HFFc6 (cell line): ENCODE measurements around the gene LPCAT3. TPM values are rescaled to one million over a fixed set of nuclear protein-coding genes. Genes with fewer than 3 reads are reported as not detected.
A peak's percentile ranks its signal among the peaks of the same experiment; 100 is the strongest.

Source experiments
- DNase-seq: peaks from one replicate; pipeline ENCODE4 v3.0.0-alpha.2; 2018
- H3K27ac Mint-ChIP-seq: 2 replicates; pipeline ENCODE4 v1.8.0; 2020; ENCODE audit warnings: mild to moderate bottlenecking, mixed read lengths
- H3K27me3 Mint-ChIP-seq: 2 replicates; pipeline ENCODE4 v1.8.0; 2021; ENCODE audit warnings: mild to moderate bottlenecking, moderate library complexity, mixed read lengths; ENCODE audit not compliant: insufficient read depth
- H3K36me3 Mint-ChIP-seq: 2 replicates; pipeline ENCODE4 v1.8.0; 2021; ENCODE audit warnings: low read depth, mixed read lengths
- H3K4me1 Mint-ChIP-seq: 2 replicates; pipeline ENCODE4 v1.8.0; 2020; ENCODE audit warnings: low read depth, mixed read lengths
- H3K4me3 Mint-ChIP-seq: 2 replicates; pipeline ENCODE4 v1.8.0; 2020; ENCODE audit warnings: mild to moderate bottlenecking, moderate library complexity, mixed read lengths
- H3K9me3 Mint-ChIP-seq: 2 replicates; pipeline ENCODE4 v1.8.0; 2020; ENCODE audit warnings: mild to moderate bottlenecking, mixed read lengths
- CTCF ChIP-seq: fragments of 200-600 bp; sonication (generic); IDR thresholded peaks from 2 replicates; pipeline ENCODE4 v1.5.0; 2021; ENCODE audit warnings: antibody characterized with exemption, mild to moderate bottlenecking
- total RNA-seq, 6 experiments: library from RNA; stranded (reverse); fragmentation: NEBNext Ultra II Directional; extraction: Animal tissue kit (Norgen Biotek cat#: 25700); gene quantifications; 2 replicates in 1 of 6; 3 replicates in 5 of 6; pipeline ENCODE4 v1.2.3, GENCODE V29; 2021

LPCAT3 gene
- total RNA-seq, 6 experiments from 2014 or later: 17.4 to 28.4 (median 21.6) TPM

GRCh38 chr12:6932766-6933165 lies 85.5 kb downstream of the LPCAT3 start:
- Mint-ChIP-seq H3K36me3 (peaks cover 51% of the 10 kb centered on the region), H3K4me1 (peaks cover 66% of the 10 kb centered on the region), H3K9me3 (no peaks in the 10 kb centered on the region), H3K27ac (peak overlapping the region; percentile 65; the same call in 1 of the 2 replicates), H3K27me3 (peaks cover 5% of the 10 kb centered on the region), H3K4me3 (no peak overlapping the region)
- DNase-seq: no peak
- no peak for TF ChIP-seq CTCF

GRCh38 chr12:6929466-6930452 lies 88.5 kb downstream of the LPCAT3 start:
- TF ChIP-seq CTCF: no peak
- H3K27ac Mint-ChIP-seq: peak overlapping the region; percentile 90
- H3K27me3 Mint-ChIP-seq: peaks cover 5% of the 10 kb centered on the region
- H3K36me3 Mint-ChIP-seq: peaks cover 36% of the 10 kb centered on the region
- H3K9me3 Mint-ChIP-seq: no peaks in the 10 kb centered on the region
- no peak for DNase-seq
- peak overlapping the region; percentile 100 for H3K4me3 Mint-ChIP-seq
- peaks cover 77% of the 10 kb centered on the region for H3K4me1 Mint-ChIP-seq

- H3K27me3 Mint-ChIP-seq: peaks cover 5% of the 10 kb centered on the region
- H3K4me1 Mint-ChIP-seq: peaks cover 77% of the 10 kb centered on the region
- peak overlapping the region; percentile 90 for H3K27ac Mint-ChIP-seq
- H3K9me3 Mint-ChIP-seq: no peaks in the 10 kb centered on the region
- peak overlapping the region; percentile 100 for H3K4me3 Mint-ChIP-seq
- no peak for DNase-seq
- TF ChIP-seq CTCF: no peak
- peaks cover 28% of the 10 kb centered on the region for H3K36me3 Mint-ChIP-seq
Measured at GRCh38 chr12:6928703-6929407, 89.4 kb downstream of the LPCAT3 start.

GRCh38 chr12:6928022-6928702 lies 90.1 kb downstream of the LPCAT3 start:
- DNase-seq: no peak
- H3K36me3 Mint-ChIP-seq: peaks cover 23% of the 10 kb centered on the region
- no peak for TF ChIP-seq CTCF
- peak overlapping the region; percentile 100 for H3K4me3 Mint-ChIP-seq
- peaks cover 5% of the 10 kb centered on the region for H3K27me3 Mint-ChIP-seq
- H3K27ac Mint-ChIP-seq: peak overlapping the region; percentile 90
- peaks cover 73% of the 10 kb centered on the region for H3K4me1 Mint-ChIP-seq
- H3K9me3 Mint-ChIP-seq: no peaks in the 10 kb centered on the region

- peaks cover 5% of the 10 kb centered on the region for H3K27me3 Mint-ChIP-seq
- H3K4me3 Mint-ChIP-seq: peak within 1 kb of the TSS; percentile 100
- no peaks in the 10 kb centered on the region for H3K9me3 Mint-ChIP-seq
- peak within 1 kb of the TSS; percentile 99 for H3K27ac Mint-ChIP-seq
- peaks cover 67% of the 10 kb centered on the region for H3K4me1 Mint-ChIP-seq
- no peak for TF ChIP-seq CTCF
- H3K36me3 Mint-ChIP-seq: peaks cover 18% of the 10 kb centered on the region
- peak; percentile 46 for DNase-seq
Measured at GRCh38 chr12:6927379-6928021, 90.8 kb downstream of the LPCAT3 start, which contains the start of gene ATN1. ATN1 (plus strand) TSS chr12:6927959; CDS start chr12:6934002, 6,043 bp downstream.
